ENCODE data around the gene ZNF467. TPM values are rescaled to one million over a fixed set of nuclear protein-coding genes. Genes with fewer than 3 reads are reported as not detected.

Gene ZNF467
- total and polyA plus RNA-seq, 8 donors: 6.3 to 18.6 (median 8.8) TPM

DNA sequence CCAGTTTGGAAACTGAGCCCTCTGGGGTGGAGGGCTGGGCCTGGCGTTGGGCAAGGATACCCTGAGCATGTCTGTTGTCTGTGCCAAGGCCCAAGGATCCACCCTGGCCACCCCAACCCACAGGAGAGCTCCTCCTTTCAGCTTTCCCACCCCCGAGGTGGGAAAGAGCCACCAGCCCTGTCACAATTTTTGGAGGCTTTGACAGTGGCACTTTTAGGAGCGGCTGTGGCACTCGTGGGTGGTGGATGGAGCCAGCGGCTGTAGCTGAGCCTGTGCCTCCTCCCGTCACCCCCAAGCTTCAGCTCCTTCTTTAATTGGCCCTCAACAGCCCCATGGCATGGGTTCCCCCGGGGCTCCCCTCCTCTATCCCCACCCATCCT is 46.6 kb upstream of the ZNF467 start:
- WGBS, 2 donors: 66 to 69% methylated on average over 7 of the region's 7 CpGs
- intact Hi-C loops (cut with DNase I): no loop called here
- Histone ChIP-seq H3K9me3 (no peaks in the 10 kb centered on the region), H3K4me3 (no peak overlapping the region), H3K27me3 (no peaks in the 10 kb centered on the region), H3K4me1 (no peaks in the 10 kb centered on the region), H3K27ac (no peak overlapping the region), H3K36me3 (no peaks in the 10 kb centered on the region)
- TF ChIP-seq, protein P1, sequence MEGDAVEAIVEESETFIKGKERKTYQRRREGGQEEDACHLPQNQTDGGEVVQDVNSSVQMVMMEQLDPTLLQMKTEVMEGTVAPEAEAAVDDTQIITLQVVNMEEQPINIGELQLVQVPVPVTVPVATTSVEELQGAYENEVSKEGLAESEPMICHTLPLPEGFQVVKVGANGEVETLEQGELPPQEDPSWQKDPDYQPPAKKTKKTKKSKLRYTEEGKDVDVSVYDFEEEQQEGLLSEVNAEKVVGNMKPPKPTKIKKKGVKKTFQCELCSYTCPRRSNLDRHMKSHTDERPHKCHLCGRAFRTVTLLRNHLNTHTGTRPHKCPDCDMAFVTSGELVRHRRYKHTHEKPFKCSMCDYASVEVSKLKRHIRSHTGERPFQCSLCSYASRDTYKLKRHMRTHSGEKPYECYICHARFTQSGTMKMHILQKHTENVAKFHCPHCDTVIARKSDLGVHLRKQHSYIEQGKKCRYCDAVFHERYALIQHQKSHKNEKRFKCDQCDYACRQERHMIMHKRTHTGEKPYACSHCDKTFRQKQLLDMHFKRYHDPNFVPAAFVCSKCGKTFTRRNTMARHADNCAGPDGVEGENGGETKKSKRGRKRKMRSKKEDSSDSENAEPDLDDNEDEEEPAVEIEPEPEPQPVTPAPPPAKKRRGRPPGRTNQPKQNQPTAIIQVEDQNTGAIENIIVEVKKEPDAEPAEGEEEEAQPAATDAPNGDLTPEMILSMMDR (IDR thresholded peaks at IDR 0.05): no peak
- DNase-seq (peak in 3 of 6 donors; percentile 3 to 39 (median 19)), ATAC-seq (no peak), FAIRE-seq (no peak)

GRCh38 chr7:149819141-149819960 is 46.0 kb upstream of the ZNF467 start:
- no peaks in the 10 kb centered on the region for H3K27me3 ChIP-seq
- no peak overlapping the region for H3K27ac ChIP-seq
- no peaks in the 10 kb centered on the region for H3K9me3 ChIP-seq
- intact Hi-C loops (cut with DNase I): no loop called here
- TF ChIP-seq, protein P1 (IDR thresholded peaks at IDR 0.05): no peak
- H3K4me3 ChIP-seq: no peak overlapping the region
- no peaks in the 10 kb centered on the region for H3K4me1 ChIP-seq
- 81 to 82% methylated on average over 24 to 28 of the region's 28 CpGs for WGBS, 2 donors
- DNase-seq: peak in 3 of 6 donors; percentile 9 to 58 (median 41)
- no peak for ATAC-seq
- FAIRE-seq: no peak
- H3K36me3 ChIP-seq: no peaks in the 10 kb centered on the region

- intact Hi-C loops (cut with DNase I): no loop called here
- Histone ChIP-seq H3K27me3 (no peaks in the 10 kb centered on the region), H3K36me3 (no peaks in the 10 kb centered on the region), H3K9me3 (no peaks in the 10 kb centered on the region), H3K27ac (no peak overlapping the region), H3K4me1 (no peaks in the 10 kb centered on the region), H3K4me3 (no peak overlapping the region)
- TF ChIP-seq, protein P1 (IDR thresholded peaks at IDR 0.05): no peak
- 68 to 80% methylated on average over 3 to 9 of the region's 9 CpGs for WGBS, 2 donors
- ATAC-seq: no peak
- peak in 3 of 6 donors; percentile 11 to 53 (median 47) for DNase-seq
- FAIRE-seq: no peak
Measured at GRCh38 chr7:149818536-149818840, 45.1 kb upstream of the ZNF467 start.

DNA sequence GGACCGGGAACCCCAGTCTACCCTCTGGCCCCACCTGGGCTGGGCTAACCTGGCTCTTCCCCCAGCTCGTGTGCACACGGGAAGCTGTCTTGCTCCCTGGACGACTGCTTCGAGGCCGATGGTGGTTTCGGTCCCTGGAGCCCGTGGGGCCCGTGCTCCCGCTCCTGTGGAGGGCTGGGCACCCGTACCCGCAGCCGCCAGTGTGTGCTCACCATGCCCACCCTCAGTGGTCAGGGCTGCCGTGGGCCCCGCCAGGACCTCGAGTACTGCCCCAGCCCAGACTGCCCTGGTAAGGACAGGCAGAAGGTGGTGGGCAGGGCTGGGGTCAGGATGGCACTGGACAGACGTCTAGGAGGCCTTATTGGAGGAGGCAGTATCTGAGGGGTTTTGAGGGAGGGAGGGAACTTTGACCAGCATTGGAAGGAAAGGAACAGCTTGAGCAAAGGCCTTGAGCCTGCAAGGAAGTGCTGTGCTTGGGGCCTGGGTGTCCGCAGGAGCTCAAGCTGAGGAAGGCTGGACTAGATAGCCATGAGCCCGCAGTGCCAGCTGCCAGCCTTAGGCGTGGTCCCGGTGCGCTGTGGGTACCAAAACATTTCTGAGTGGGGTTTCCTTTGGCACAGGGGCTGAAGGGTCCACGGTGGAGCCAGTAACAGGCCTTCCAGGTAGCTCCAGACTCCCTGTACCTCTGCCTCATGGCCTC is 44.6 kb upstream of the ZNF467 start:
- no peak overlapping the region for H3K27ac ChIP-seq
- intact Hi-C loops (cut with DNase I): no loop called here
- no peak for ATAC-seq
- no peaks in the 10 kb centered on the region for H3K36me3 ChIP-seq
- TF ChIP-seq, protein P1 (IDR thresholded peaks at IDR 0.05): no peak
- WGBS, 2 donors: 76 to 77% methylated on average over 17 to 23 of the region's 23 CpGs
- FAIRE-seq: no peak
- H3K4me1 ChIP-seq: no peaks in the 10 kb centered on the region
- DNase-seq: peak in 3 of 6 donors; percentile 14 to 64 (median 31)
- H3K27me3 ChIP-seq: no peaks in the 10 kb centered on the region
- H3K4me3 ChIP-seq: no peak overlapping the region
- no peaks in the 10 kb centered on the region for H3K9me3 ChIP-seq

All from pancreas (tissue), 10 donors.